Measurements from ENCODE around the gene MAGEB1.

DNA sequence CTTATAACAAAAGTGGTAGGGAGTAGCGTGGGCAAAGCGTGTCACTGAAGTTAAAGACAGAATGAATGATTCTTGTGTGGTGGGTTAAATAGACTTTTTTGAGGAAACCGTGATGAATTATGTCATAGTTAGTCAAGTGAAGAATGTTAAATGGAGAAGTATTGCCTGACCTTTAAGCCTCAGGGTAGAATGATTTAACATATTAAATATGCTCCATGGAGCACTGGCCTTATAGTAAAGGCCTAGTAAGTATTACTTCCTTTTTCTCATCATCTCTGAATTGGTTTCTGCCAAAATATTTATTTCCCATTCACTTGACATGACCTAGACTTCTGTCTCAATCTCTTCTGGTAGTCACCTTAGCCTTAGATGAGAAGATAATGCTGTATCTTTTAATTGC lies 23.7 kb downstream of the MAGEB1 start:
- TF ChIP-seq ESRRA (CRISPR knock-in tag; IDR thresholded peaks at IDR 0.05; ENCODE audit: borderline replicate concordance) = no peak
- no peak for TF ChIP-seq CTCF (IDR thresholded peaks at IDR 0.05)
- TF ChIP-seq GRHL2 (CRISPR knock-in tag; IDR thresholded peaks at IDR 0.05; ENCODE audit: insufficient replicate concordance, severe bottlenecking) = no peak
- TF ChIP-seq MAX (CRISPR knock-in tag; IDR thresholded peaks at IDR 0.05) = no peak
